GM12892 (cell line): ENCODE measurements around the gene CMTR1.

Source experiments
- POLR2A ChIP-seq: IDR thresholded peaks from 2 replicates; pipeline ENCODE4 v1.6.1; 2011; ENCODE audit warnings: low read depth, low read length, control low read depth
- POLR2AphosphoS5 ChIP-seq: IDR thresholded peaks from 2 replicates; pipeline ENCODE4 v1.6.1; 2011; ENCODE audit warnings: low read depth, low read length, control low read depth
- TAF1 ChIP-seq: IDR thresholded peaks from 2 replicates; pipeline ENCODE4 v1.6.1; 2011; ENCODE audit warnings: low read depth, mild to moderate bottlenecking, control low read depth, low read length, borderline replicate concordance

- no peak for TF ChIP-seq POLR2A
- 0 out of 2 replicates have a peak, but pooled peaks have one; percentile 28 for TF ChIP-seq TAF1
- no peak; the same call in 1 of the 2 replicates for TF ChIP-seq POLR2AphosphoS5
Observed at GRCh38 chr6:37433657-37434271, 743 bp downstream of the CMTR1 start.
